K562 (cell line): ENCODE results near the gene GDF15. TPM values are rescaled to one million over a fixed set of nuclear protein-coding genes. Genes with fewer than 3 reads are reported as not detected.

Experiments used
- ATAC-seq: fragments of 200-7000 bp; cut with Tn5 transposase; 3 replicates; pipeline ENCODE4 v1.9.1; 2020; ENCODE audit warnings: moderate library complexity
- BruUV-seq: library from RNA; stranded (reverse); fragments of 400-500 nt; replicated peaks from 2 replicates; lab custom pipeline; 2021; lab: Mats Ljungman, UMichigan
- CTCF ChIA-PET: fragments of 300-600 bp; formaldehyde crosslinking; extraction: SDS; loops from one replicate; lab custom pipeline; 2021; ENCODE audit warnings: low intra/inter-chr PET ratio; lab: Yijun Ruan, JAX
- POLR2A ChIA-PET: fragments of 300-600, 350-650 bp; sonication (Branson Sonifier 250); formaldehyde crosslinking; extraction: SDS; loops from one replicate; lab custom pipeline; 2021; ENCODE audit warnings: antibody characterized with exemption, inconsistent platforms; lab: Yijun Ruan, JAX
- DNase-seq, 4 experiments: peaks; one replicate each; pipeline versions ENCODE4 v3.0.0 to v3.0.0-alpha.2; 2011 to 2018; ENCODE audit warnings: low spot score in 3 of 4, mixed read lengths in 3 of 4; ENCODE audit errors: extremely low read depth in 1 of 4
- FAIRE-seq: peaks from 2 replicates; lab custom pipeline; 2011; peaks lifted over from hg19 to GRCh38; lab: Jason Lieb, UNC
- H2AFZ ChIP-seq: 2 replicates; pipeline ENCODE4 v1.6.0; 2011; ENCODE audit warnings: low read depth, low read length, control low read depth, inconsistent platforms
- H3K27ac ChIP-seq: fragments of 200-600 bp; 3 replicates; pipeline ENCODE4 v1.8.0; 2011; ENCODE audit warnings: low read depth, mild to moderate bottlenecking, control low read depth, inconsistent platforms, low read length, moderate library complexity, mixed read lengths; ENCODE audit errors: extremely low read depth
- H3K27me3 ChIP-seq, 2 experiments: fragments of 300-600 bp in 1 of 2; 2 replicates in 1 of 2; 3 replicates in 1 of 2; pipeline versions ENCODE4 v1.6.0 to v1.8.0; 2011; ENCODE audit warnings: inconsistent platforms in 2 of 2, low read length in 2 of 2, mild to moderate bottlenecking in 1 of 2, mixed read lengths in 1 of 2, moderate library complexity in 1 of 2; ENCODE audit not compliant: control insufficient read depth in 2 of 2, insufficient read depth in 2 of 2
- H3K36me3 ChIP-seq: fragments of 300-600 bp; 3 replicates; pipeline ENCODE4 v1.8.0; 2011; ENCODE audit warnings: mild to moderate bottlenecking, low read length, inconsistent platforms; ENCODE audit not compliant: control insufficient read depth, insufficient read depth
- H3K4me1 ChIP-seq, 2 experiments: fragments of 200-600 bp in 1 of 2; replicated peaks in 1 of 2; 2 replicates in 1 of 2; 3 replicates in 1 of 2; pipeline versions ENCODE4 v1.5.1 to v1.8.0; 2011; ENCODE audit warnings: inconsistent platforms in 2 of 2, low read length in 2 of 2, mild to moderate bottlenecking in 1 of 2, mixed read lengths in 1 of 2, moderate library complexity in 1 of 2; ENCODE audit not compliant: control insufficient read depth in 2 of 2, insufficient read depth in 2 of 2
- H3K4me2 ChIP-seq: 2 replicates; pipeline ENCODE4 v1.6.1; 2011; ENCODE audit warnings: low read length, control low read depth, inconsistent platforms, mixed read lengths; ENCODE audit not compliant: insufficient read depth
- H3K4me3 ChIP-seq: fragments of 200-600 bp; sonication (generic), shearing (Covaris generic); 2 replicates; pipeline ENCODE4 v1.5.1; 2016; ENCODE audit warnings: control low read depth, inconsistent platforms
- H3K79me2 ChIP-seq: fragments of 200-600 bp; 3 replicates; pipeline ENCODE4 v1.8.0; 2011; ENCODE audit warnings: low read length, inconsistent platforms; ENCODE audit not compliant: control insufficient read depth, insufficient read depth
- H3K9ac ChIP-seq, 2 experiments: 2 replicates each; pipeline versions ENCODE4 v1.6.0 to v1.6.1; 2011; ENCODE audit warnings: low read depth in 2 of 2, low read length in 2 of 2, control low read depth in 1 of 2, inconsistent platforms in 1 of 2, mild to moderate bottlenecking in 1 of 2, mixed read lengths in 1 of 2; ENCODE audit not compliant: insufficient read depth in 1 of 2
- H3K9me1 ChIP-seq: one replicate; pipeline ENCODE4 v1.6.0; 2011; ENCODE audit warnings: inconsistent platforms, mild to moderate bottlenecking, low read length, moderate library complexity; ENCODE audit not compliant: control insufficient read depth, insufficient read depth
- H3K9me3 ChIP-seq: replicated peaks from 2 replicates; pipeline ENCODE4 v1.5.1; 2011; ENCODE audit warnings: low read depth, low read length, inconsistent platforms; ENCODE audit not compliant: control insufficient read depth, insufficient read depth
- H4K20me1 ChIP-seq: replicated peaks from 2 replicates; pipeline ENCODE4 v1.6.1; 2011; ENCODE audit warnings: low read length, inconsistent platforms, mixed read lengths; ENCODE audit not compliant: control insufficient read depth, insufficient read depth
- ELF2 ChIP-seq: fragments of 250-450 bp; sonication (Bioruptor Pico); IDR thresholded peaks from 2 replicates; pipeline ENCODE4 v1.5.0; 2021; ENCODE audit warnings: mild to moderate bottlenecking
- GATAD2A ChIP-seq: fragments of 450-650 bp; IDR thresholded peaks from 2 replicates; pipeline ENCODE4 v1.6.1; 2017
- JUNB ChIP-seq: fragments of 450-650 bp; formaldehyde crosslinking; conservative IDR thresholded peaks from 2 replicates; pipeline ENCODE4 v1.4.0; 2020; ENCODE audit warnings: mild to moderate bottlenecking
- PTBP1 ChIP-seq: fragments of 200-400 bp; formaldehyde crosslinking; IDR thresholded peaks from 2 replicates; pipeline ENCODE4 v1.6.1; 2017; ENCODE audit warnings: low read depth, low read length
- YY1 ChIP-seq, 3 experiments: IDR thresholded peaks; 2 replicates each; pipeline ENCODE4 v1.6.1; 2011; ENCODE audit warnings: low read length in 2 of 3, mild to moderate bottlenecking in 2 of 3, moderate library complexity in 2 of 3, borderline replicate concordance in 1 of 3, control low read depth in 1 of 3, low read depth in 1 of 3; ENCODE audit not compliant: insufficient read depth in 3 of 3, insufficient replicate concordance in 2 of 3, control insufficient read depth in 1 of 3, insufficient read length in 1 of 3; ENCODE audit errors: extremely low read depth in 1 of 3
- ZBED1 ChIP-seq: IDR thresholded peaks from 2 replicates; pipeline ENCODE4 v1.6.1; 2014
- ZNF24 ChIP-seq: fragments of 450-650 bp; IDR thresholded peaks from 2 replicates; pipeline ENCODE4 v1.6.1; 2016
- ZNF395 ChIP-seq: fragments of 200-800 bp; sonication (Bioruptor generic); IDR thresholded peaks from 2 replicates; pipeline ENCODE4 v1.6.1; 2017; ENCODE audit warnings: missing genetic modification characterization, missing compliant biosample characterization
- WGBS: fragments of 100-300 bp; shearing (Covaris generic); methylation state at CpG from one replicate; pipeline ENCODE4 v1.1.6; 2016; ENCODE audit warnings: low coverage, mixed read lengths; ENCODE audit not compliant: insufficient coverage; ENCODE audit errors: missing lambda C conversion rate; 5-methylcytosine and 5-hydroxymethylcytosine counted together
- in situ Hi-C: fragments of 300-500 bp; cut with MboI; formaldehyde crosslinking; loops from 4 replicates; pipeline ENCODE4 v1.15.0; 2018; ENCODE audit warnings: inconsistent platforms, mixed read lengths
- intact Hi-C: fragments of 100-400 bp; cut with micrococcal nuclease; formaldehyde crosslinking; loops from 2 replicates; pipeline ENCODE4 v1.14.2; 2022
- polyA plus RNA-seq, 8 experiments: library from polyadenylated mRNA; depleted of rRNA in 4 of 8; stranded (reverse) in 5 of 8; unstranded in 3 of 8; fragments of >200 nt; fragmentation: Nextera tagmentation in 2 of 8; fragmentation: Illumina TruSeq in 1 of 8; extraction: Ambion mirVana in 2 of 8; extraction: Trizol in 1 of 8; gene quantifications; 2 replicates each; pipeline versions ENCODE4 v1.2.1 to v1.2.3, GENCODE V29; 2011 to 2014; ENCODE audit warnings: inconsistent platforms in 1 of 8, missing spikeins in 1 of 8
- total RNA-seq, 7 experiments: library from RNA; depleted of rRNA in 6 of 7; stranded (reverse); fragments of >200 nt in 6 of 7; fragmentation: Illumina TruSeq in 2 of 7; extraction: Trizol in 2 of 7; gene quantifications; 2 replicates each; pipeline versions ENCODE4 v1.2.1 to v1.2.3, GENCODE V29; 2011 to 2021; ENCODE audit warnings: low replicate concordance in 1 of 7
- TF ChIP-seq, protein P1 (sequence below), 2 experiments: fragments of 450-650 bp; conservative IDR thresholded peaks; 2 replicates each; pipeline ENCODE4 v1.6.1; 2017; ENCODE audit warnings: mild to moderate bottlenecking in 2 of 2, moderate library complexity in 2 of 2
- TF ChIP-seq, protein P2 (sequence below): fragments of 450-650 bp; formaldehyde crosslinking; IDR thresholded peaks from 2 replicates; pipeline ENCODE4 v1.4.0; 2020; ENCODE audit warnings: mild to moderate bottlenecking, moderate library complexity
- TF ChIP-seq, protein P3 (sequence below): fragments of 250-450 bp; sonication (Bioruptor Pico); IDR thresholded peaks from 2 replicates; pipeline ENCODE4 v1.8.0; 2021; ENCODE audit warnings: moderate library complexity, mild to moderate bottlenecking, inconsistent platforms

The GDF15 gene
- total and polyA plus RNA-seq, 9 of the 15 experiments (the other 6 are each of a cell fraction or from before 2014, with no cell fraction given) = 2.3 to 82.4 (median 12.5) TPM

GRCh38 chr19:18339723-18340122 is 46.2 kb upstream of the GDF15 start (continued):
- TF ChIP-seq, protein P1, sequence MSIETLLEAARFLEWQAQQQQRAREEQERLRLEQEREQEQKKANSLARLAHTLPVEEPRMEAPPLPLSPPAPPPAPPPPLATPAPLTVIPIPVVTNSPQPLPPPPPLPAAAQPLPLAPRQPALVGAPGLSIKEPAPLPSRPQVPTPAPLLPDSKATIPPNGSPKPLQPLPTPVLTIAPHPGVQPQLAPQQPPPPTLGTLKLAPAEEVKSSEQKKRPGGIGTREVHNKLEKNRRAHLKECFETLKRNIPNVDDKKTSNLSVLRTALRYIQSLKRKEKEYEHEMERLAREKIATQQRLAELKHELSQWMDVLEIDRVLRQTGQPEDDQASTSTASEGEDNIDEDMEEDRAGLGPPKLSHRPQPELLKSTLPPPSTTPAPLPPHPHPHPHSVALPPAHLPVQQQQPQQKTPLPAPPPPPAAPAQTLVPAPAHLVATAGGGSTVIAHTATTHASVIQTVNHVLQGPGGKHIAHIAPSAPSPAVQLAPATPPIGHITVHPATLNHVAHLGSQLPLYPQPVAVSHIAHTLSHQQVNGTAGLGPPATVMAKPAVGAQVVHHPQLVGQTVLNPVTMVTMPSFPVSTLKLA (conservative IDR thresholded peaks at IDR 0.05) = 0 out of 4 replicates have a peak, but pooled peaks of 1 of the 2 experiments have one; percentile 13
- TF ChIP-seq, protein P2, sequence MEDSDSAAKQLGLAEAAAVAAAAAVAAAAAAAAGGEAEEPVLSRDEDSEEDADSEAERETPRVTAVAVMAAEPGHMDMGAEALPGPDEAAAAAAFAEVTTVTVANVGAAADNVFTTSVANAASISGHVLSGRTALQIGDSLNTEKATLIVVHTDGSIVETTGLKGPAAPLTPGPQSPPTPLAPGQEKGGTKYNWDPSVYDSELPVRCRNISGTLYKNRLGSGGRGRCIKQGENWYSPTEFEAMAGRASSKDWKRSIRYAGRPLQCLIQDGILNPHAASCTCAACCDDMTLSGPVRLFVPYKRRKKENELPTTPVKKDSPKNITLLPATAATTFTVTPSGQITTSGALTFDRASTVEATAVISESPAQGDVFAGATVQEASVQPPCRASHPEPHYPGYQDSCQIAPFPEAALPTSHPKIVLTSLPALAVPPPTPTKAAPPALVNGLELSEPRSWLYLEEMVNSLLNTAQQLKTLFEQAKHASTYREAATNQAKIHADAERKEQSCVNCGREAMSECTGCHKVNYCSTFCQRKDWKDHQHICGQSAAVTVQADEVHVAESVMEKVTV (CRISPR knock-in tag) = no peak

DNA sequence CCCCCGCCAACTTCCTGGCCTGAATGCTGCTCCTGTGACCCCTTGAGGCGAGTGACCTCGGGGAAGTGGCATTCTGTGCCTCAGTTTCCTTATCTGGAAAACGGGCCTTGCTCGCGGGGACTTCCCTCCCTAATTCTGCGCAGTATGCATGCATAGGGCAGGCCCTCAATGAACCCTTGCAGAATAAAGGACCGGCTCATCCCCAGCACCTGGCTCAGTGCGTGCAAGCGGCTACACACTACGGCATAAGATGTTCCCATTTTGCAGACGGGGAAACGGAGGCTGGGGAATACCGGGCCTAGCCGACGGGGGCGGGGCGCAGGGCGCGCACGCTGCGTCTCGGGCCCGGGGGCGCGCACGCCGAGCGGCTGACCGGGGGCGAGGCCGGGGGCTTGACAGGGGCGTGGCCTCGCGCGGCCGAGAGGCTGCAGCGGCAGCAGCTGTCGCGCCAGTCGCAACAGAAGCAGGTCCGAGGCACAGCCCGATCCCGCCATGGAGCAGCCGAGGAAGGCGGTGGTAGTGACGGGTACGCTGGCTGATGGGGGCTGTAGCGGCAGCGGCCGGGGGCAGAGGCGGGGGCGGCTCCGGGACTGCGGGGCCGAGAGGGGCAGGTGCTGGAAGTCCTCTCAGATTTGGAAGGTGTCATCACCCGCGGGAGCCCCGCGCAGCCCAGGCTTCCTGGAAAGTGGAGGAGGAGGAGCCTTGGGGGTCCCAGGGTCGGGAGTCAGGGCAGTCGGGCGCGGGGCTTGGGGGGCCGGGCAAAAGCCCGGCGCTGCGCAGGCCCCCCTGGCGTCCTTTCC is 45.6 kb upstream of the GDF15 start, which contains the start of gene PGPEP1:
Gene PGPEP1 (plus strand): TSS at position 409 of the 800 bp plus-strand sequence. CDS start 84 bp downstream, at position 493.
- ChIA-PET CTCF (interaction anchor here (0.6 to 0.8 kb wide), 4 partner anchors 12 to 281 kb away, joined by 3 to 4 read pairs (median 3); partner anchors contain the start of gene LSM4), POLR2A (interaction anchor here (0.6 to 7.9 kb wide), 8 partner anchors 11 to 340 kb away, joined by 3 to 106 read pairs (median 6); partner anchors contain the start of genes GDF15 and JUND)
- Histone ChIP-seq H3K9me1 (no peaks in the 10 kb centered on the region), H2AFZ (peak within 1 kb of the TSS; percentile 84), H3K4me3 (peak within 1 kb of the TSS; percentile 97), H4K20me1 (no peaks in the 10 kb centered on the region), H3K79me2 (peaks cover 29% of the 10 kb centered on the region), H3K27me3 (no peaks in the 10 kb centered on the region), H3K4me2 (peak within 1 kb of the TSS; percentile 93), H3K27ac (peak within 1 kb of the TSS; percentile 92), H3K36me3 (peaks cover 34% of the 10 kb centered on the region), H3K4me1 (peaks cover 9 to 40% of the 10 kb centered on the region in 2 experiments; a peak in 4 of 5 replicates), H3K9me3 (no peaks in the 10 kb centered on the region; the same call in 1 of the 2 replicates), H3K9ac (peak within 1 kb of the TSS; percentile 83 to 91)
- 8% methylated on average over 24 of the region's 69 CpGs for WGBS
- peak; percentile 86 to 97 (median 94) for DNase-seq
- in situ Hi-C loops (loop anchor here (5.0 kb wide), 1 partner anchor 67 kb away; no protein-coding TSS in a partner anchor), intact Hi-C loops (loop anchor here (2.0 kb wide), 1 partner anchor 68 kb away; no protein-coding TSS in a partner anchor)
- ATAC-seq = peak; percentile 76
- BruUV-seq = no TSS peak
- FAIRE-seq = peak; percentile 67
- TF ChIP-seq GATAD2A (no peak), ELF2 (peak; percentile 45; the same call in 1 of the 2 replicates), PTBP1 (peak; percentile 92), ZBED1 (peak; percentile 100), ZNF395 (CRISPR knock-in tag) (peak; percentile 77), ZNF24 (peak; percentile 69; the same call in 1 of the 2 replicates), YY1 (IDR thresholded peaks at IDR 0.05; ENCODE audit: borderline replicate concordance in 1 of 3, control insufficient read depth in 1 of 3, extremely low read depth in 1 of 3, insufficient read depth in 3 of 3, insufficient read length in 1 of 3, insufficient replicate concordance in 2 of 3, low read depth in 1 of 3, low read length in 2 of 3) (peak in 2 of 3 experiments; percentile 19 to 36), JUNB (CRISPR knock-in tag) (no peak)
- TF ChIP-seq, protein P3, sequence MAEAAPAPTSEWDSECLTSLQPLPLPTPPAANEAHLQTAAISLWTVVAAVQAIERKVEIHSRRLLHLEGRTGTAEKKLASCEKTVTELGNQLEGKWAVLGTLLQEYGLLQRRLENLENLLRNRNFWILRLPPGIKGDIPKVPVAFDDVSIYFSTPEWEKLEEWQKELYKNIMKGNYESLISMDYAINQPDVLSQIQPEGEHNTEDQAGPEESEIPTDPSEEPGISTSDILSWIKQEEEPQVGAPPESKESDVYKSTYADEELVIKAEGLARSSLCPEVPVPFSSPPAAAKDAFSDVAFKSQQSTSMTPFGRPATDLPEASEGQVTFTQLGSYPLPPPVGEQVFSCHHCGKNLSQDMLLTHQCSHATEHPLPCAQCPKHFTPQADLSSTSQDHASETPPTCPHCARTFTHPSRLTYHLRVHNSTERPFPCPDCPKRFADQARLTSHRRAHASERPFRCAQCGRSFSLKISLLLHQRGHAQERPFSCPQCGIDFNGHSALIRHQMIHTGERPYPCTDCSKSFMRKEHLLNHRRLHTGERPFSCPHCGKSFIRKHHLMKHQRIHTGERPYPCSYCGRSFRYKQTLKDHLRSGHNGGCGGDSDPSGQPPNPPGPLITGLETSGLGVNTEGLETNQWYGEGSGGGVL (CRISPR knock-in tag) = no peak
